IPS DF 4.7 (cell line): ENCODE results near the gene COBL.

Source experiments
- DNase-seq: peaks from one replicate; pipeline ENCODE4 v3.0.0-alpha.2; 2013; ENCODE audit warnings: low spot score; ENCODE audit errors: extremely low read depth

Gene COBL

GRCh38 chr7:51150193-51150592 lies 166.4 kb downstream of the COBL start:
- no peak for DNase-seq

GRCh38 chr7:51148216-51148615 lies 168.4 kb downstream of the COBL start:
- DNase-seq = no peak

GRCh38 chr7:51146816-51147586 lies 169.6 kb downstream of the COBL start:
- DNase-seq = no peak

- no peak for DNase-seq
These were observed 172.4 kb downstream of the COBL start for GRCh38 chr7:51144178-51144577.

DNA sequence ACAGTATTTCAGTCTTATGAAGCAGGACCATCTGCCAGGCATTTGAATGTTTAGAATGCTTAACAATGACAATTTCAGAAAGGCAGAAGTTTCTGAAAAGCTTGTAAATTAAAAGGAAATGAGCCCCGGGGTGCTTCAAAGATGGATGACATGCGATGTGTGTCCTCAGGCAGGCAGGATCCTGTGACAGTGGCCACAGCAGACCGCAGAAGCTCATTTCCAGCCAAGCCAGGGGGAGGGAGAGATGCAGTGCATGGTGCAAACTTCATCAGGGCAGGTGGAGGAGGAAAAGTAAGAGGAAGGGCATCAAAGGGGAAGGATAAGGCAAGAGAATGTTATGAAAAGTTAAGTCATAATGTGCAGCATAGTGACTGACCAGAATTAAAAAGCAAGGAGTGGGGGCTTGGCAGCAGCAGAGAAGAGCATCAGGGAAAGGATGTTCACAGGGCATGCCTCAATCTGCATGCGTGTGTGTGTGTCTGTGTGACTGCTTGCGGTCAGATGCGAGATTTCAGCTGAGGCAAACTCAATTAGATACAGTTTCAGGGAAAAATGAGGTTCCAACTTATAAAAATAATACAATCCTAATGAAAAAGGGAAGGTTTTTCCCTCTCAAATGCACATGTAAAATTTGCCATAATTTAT lies 173.7 kb downstream of the COBL start:
- DNase-seq = no peak

GRCh38 chr7:51141451-51142003 lies 175.1 kb downstream of the COBL start:
- DNase-seq = no peak

DNA sequence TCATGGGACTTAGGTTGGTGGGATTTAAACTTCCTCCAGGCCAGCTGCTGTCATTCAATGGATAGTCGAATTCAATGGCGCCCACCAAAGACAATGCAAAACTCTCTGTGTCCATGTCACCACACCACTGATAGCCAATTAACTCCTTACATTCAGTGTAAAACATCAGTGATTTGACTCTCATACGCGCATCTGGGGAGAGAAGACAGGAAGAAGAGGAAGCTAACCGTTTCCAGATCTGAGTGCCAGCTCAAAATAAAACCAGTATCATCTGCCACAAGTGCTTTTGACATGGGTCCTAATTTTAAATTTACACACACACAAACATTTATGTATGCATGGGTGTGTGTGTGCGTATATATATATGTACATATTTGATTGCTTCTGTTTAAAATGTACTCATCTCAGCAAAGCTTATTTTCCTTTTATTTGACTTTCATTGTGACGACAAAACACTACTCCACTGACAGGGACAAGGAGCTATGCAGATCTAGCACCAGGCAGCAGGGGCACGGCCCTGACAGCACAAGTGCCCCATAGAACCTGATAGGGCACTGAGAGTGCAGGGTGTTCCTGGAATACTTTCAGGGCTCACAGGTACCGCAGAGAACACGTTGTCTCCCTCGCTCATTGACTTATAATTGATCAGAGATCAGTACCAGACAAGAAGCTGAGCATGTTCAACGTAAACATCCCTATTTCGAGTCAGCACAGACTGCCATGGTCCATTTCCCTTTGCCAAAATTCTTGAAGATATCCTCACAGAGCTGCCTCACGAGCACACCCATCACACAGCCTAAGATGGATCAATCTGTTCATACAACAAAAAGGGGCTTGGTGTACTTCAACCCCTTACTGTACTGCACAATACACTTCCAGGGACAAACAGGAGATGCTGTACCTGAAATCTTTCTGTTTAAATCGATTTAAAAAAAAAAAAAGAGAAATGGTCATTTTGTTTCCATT lies 176.1 kb downstream of the COBL start:
- no peak for DNase-seq

- no peak for DNase-seq
These were observed 176.8 kb downstream of the COBL start for GRCh38 chr7:51139796-51140195.

- DNase-seq = no peak
These were observed 178.2 kb downstream of the COBL start for GRCh38 chr7:51138123-51139085.

DNA sequence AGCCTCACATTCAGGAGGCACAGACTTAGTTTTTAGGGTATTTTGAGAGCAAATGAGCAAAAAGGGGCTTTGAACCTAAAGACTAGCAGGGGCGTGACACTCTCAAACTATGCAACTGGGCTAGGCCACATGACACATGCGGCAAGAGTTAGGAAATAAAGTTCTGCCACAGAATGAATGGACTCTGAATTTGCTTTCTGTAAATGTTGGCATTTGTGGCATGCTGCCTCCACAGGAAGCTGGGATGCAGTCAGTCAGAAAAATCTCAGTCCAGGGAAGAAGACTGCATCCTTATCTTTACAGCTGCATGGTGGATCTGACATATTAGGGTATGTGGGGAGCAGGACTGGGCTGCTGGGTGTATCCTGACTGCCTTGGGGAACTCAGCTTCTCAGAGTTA lies 181.0 kb downstream of the COBL start:
- no peak for DNase-seq

DNA sequence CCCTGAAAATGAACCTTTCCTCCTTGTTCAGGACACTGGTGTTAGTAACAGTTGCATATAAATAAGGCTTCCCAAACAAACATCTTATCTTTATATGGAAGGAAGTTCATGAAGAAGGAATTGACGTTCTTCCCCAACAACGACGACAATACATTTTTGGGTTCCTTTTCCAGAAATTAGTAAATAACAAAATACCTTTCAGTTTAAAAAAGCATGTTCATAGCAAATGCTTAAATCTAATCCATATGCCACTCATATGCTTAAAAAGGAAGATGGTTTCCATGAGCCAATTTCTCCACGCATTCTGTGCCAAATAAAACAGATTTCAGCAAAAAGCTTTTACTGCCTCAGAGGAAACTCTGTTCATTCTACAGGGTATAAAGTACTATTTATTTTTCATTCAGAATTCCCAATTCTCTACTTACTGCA lies 182.6 kb downstream of the COBL start:
- no peak for DNase-seq

DNA sequence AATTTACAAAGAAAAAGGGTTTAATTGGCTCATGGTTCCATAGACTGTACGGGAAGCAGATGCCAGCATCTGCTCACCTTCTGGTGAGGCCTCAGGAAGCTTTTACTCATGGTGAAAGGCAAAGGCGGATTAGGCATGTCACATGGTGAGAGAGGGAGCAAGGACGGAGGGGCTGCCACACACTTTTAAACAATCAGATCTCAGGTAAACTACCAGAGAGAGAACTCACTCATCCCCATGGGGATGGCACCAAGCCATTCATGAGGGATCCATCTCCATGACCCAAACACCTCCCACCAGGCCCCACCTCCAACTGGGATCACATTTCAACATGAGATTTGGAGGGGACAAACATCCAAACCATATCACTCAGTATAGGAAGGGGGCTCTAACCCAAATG lies 183.9 kb downstream of the COBL start:
- DNase-seq = no peak

DNA sequence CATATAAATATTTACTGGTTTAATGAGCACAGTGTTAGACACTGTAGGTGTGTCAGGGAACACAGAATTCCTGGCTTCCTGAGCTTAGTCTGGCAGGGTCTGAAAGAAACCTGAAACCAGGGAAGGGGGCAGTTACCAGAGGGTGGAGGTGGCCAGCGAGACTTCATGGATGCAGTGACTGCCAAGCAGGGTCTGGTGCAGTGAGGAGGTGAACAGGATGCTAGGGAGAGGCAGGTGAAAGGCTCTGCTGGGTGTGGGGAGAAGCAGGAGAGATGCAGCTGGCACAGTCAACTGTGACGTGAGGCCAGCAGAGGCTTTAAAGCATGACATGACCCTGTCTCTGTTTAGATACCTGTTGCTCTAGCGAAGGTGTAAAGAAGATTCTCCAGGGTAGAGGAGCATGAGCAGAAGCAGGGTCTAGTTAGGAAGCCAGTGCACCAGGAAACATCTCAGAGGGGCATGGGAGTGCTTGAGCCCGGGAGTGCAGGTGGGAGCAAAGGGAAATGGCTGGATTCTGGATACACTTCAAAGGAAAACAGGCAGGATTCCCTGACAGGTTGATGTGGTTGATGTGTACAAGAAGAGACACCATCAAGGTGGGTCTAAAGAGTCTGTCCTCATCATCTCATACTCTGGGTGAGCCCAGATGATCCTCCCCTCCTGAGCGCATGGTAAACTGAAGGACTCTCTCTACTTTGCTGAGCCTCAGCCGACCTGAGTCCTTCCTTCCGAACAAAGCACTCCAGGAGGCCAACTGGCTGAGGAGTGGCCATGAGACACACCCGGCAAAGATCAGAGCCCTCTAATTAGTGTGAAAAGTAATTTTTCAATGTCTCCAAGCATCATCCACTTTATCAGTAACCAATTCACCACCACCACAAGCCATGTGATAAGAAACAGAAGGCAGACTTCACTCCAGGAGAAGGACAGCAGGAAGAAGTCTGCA lies 186.8 kb downstream of the COBL start:
- no peak for DNase-seq

- DNase-seq = no peak
These were observed 187.8 kb downstream of the COBL start for GRCh38 chr7:51128545-51129435.

DNA sequence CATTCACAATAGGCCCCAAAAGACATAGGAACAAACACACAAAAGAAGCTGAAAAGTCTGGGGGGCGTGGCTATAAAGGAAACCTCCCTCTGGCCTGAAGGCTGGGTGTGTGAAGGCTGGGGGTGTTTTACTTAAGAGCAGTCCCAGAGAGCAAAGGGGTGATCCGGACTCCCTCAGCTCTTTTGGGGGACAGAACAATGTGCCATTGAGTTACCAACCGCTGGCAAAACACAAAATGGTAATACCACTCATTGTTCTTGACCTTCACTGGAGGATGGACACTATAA lies 189.0 kb downstream of the COBL start:
- no peak for DNase-seq

DNA sequence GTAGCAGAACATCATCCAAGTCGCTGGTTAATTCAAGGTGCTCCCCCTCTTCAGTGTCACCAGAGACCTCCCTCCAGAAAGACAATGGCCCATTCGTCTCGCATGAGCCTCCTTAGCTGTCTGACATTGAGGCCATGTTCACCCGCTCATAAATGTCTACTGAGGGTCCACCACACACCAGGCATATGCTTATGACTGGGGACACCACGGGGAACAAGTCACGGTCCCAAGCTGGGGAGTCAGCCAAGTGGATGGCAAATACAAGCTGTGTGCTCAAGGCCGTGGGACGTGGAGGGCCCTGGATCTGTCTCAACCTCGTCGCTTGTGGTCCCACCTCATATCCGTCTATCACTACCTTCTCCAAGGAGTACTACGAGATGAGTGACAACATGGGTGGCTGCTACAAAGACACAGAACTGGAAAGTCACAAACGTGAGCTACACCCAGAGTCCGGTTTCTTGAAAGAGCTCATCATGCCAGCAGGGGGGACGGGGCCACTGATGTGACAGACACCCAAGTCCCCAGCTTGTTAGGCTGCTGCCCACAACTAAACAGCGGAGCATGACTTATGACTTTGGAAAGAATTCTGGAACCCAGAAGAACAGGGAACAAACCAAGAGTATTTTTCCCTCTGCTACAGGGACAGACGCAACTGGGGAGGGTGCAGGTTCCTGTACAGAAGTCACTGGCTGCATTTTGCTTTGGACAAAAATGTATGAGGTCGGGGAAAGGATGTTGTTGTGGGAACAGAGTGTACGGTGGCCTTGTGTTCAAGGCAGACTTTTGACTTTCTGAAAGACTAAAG lies 189.6 kb downstream of the COBL start:
- no peak for DNase-seq

DNA sequence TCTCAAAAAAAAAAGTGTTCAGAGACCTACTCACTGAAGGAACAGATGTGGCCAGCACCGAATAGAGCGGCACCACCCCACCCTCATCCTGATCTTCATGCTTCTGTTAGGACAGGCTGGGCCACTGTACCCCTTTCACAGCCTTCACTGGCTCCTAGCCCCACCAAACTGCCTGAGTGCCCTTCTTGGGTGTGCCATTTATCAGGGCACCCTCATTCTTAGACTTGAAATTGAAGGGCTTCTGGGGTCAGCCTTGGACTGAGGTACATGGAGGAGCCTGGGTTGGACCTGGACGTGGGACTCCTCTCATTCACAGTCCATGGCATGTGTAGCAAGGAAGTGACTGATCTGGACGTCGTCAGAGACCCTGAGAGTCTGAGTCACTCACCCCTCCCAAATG lies 190.3 kb downstream of the COBL start:
- no peak for DNase-seq

DNA sequence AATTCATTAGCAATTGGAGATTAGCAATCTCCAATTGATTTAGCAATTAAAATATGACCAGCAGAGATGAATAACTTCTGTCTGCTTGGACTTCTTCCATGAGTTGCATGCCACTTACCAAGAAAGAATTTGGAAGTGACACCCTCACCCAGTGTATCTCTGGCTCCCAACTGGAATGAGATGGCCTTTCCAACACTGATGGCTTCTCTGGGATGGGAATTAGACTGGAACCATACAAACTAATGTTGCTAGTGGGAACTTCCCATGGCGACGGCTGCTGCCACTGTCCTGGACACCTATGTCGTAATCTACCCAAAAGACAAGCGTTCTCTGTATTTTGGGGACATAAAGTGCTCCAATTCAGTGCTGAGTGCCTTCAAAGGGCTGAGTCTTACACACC lies 192.3 kb downstream of the COBL start:
- no peak for DNase-seq
